Occipital lobe (tissue), 2 donors: Measurements from ENCODE around the gene PTS. TPM values are rescaled to one million over a fixed set of nuclear protein-coding genes. Genes with fewer than 3 reads are reported as not detected.

Experiments used
- DNase-seq: peaks from one replicate; lab custom pipeline; 2025; lab: John Stamatoyannopoulos, UW
- total RNA-seq: library from RNA; depleted of rRNA; stranded (reverse); fragments of >200 nt; gene quantifications from one replicate; pipeline ENCODE4 v1.2.3, GENCODE V29; 2014

The PTS gene
- total RNA-seq, 1 donor from 2014 or later = 28.2 TPM

- DNase-seq = no peak
These were observed 4.9 kb upstream of the PTS start for GRCh38 chr11:112221274-112221835.

- DNase-seq = no peak
These were observed 3.9 kb upstream of the PTS start for GRCh38 chr11:112222303-112222702.

- DNase-seq = no peak
These were observed 3.1 kb upstream of the PTS start for GRCh38 chr11:112223121-112223520.

- no peak for DNase-seq
These were observed 2.3 kb upstream of the PTS start for GRCh38 chr11:112223754-112224532.

GRCh38 chr11:112225753-112226061 lies 521 bp upstream of the PTS start:
- DNase-seq = no peak

- DNase-seq = no peak
These were observed 688 bp downstream of the PTS start for GRCh38 chr11:112226831-112227401.

- DNase-seq = no peak
These were observed 1.2 kb downstream of the PTS start for GRCh38 chr11:112227471-112227870.

GRCh38 chr11:112228706-112229105 lies 2.5 kb downstream of the PTS start:
- no peak for DNase-seq

- no peak for DNase-seq
These were observed 2.9 kb downstream of the PTS start for GRCh38 chr11:112229159-112229558.

- DNase-seq = no peak
These were observed 3.7 kb downstream of the PTS start for GRCh38 chr11:112229746-112230433.

- no peak for DNase-seq
These were observed 5.7 kb downstream of the PTS start for GRCh38 chr11:112231952-112232351.

- DNase-seq = no peak
These were observed 9.6 kb downstream of the PTS start for GRCh38 chr11:112235750-112236390.

GRCh38 chr11:112237451-112237850 lies 11.2 kb downstream of the PTS start:
- DNase-seq = no peak

GRCh38 chr11:112238041-112238440 lies 11.8 kb downstream of the PTS start:
- DNase-seq = no peak

- DNase-seq = no peak
These were observed 15.3 kb downstream of the PTS start for GRCh38 chr11:112241486-112241885.

GRCh38 chr11:112247201-112247600 lies 21.0 kb downstream of the PTS start:
- no peak for DNase-seq

- DNase-seq = no peak
These were observed 22.0 kb downstream of the PTS start for GRCh38 chr11:112248201-112248600.

- no peak for DNase-seq
These were observed 23.8 kb downstream of the PTS start for GRCh38 chr11:112249871-112250610.

GRCh38 chr11:112253605-112254242 lies 27.5 kb downstream of the PTS start:
- no peak for DNase-seq

GRCh38 chr11:112255067-112255720 lies 29.0 kb downstream of the PTS start:
- no peak for DNase-seq
